ENCODE results near the gene PDE6A. TPM values are rescaled to one million over a fixed set of nuclear protein-coding genes. Genes with fewer than 3 reads are reported as not detected.
"Not testable (repeated sequence)": the region's sequence is repeated elsewhere in the genome, so short reads cannot be mapped to it uniquely, and the experiment has no call there.

Gene PDE6A
- polyA plus RNA-seq, 1 donor = 0.06 TPM

GRCh38 chr5:149953436-149954121 lies 9.0 kb upstream of the PDE6A start:
- no peak for DNase-seq (ENCODE audit: low read depth)

- no peak for DNase-seq (ENCODE audit: low read depth)
Observed at GRCh38 chr5:149951138-149951749, 6.7 kb upstream of the PDE6A start.

GRCh38 chr5:149948993-149949392 lies 4.4 kb upstream of the PDE6A start:
- no peak for DNase-seq (ENCODE audit: low read depth)

GRCh38 chr5:149946118-149946517 lies 1.5 kb upstream of the PDE6A start:
- no peak for DNase-seq (ENCODE audit: low read depth)

GRCh38 chr5:149943177-149943949 lies 1.2 kb downstream of the PDE6A start:
- DNase-seq (ENCODE audit: low read depth) = not testable (repeated sequence)

GRCh38 chr5:149942741-149943169 lies 1.8 kb downstream of the PDE6A start:
- not testable (repeated sequence) for DNase-seq (ENCODE audit: low read depth)

- DNase-seq (ENCODE audit: low read depth) = no peak
Observed at GRCh38 chr5:149942199-149942598, 2.4 kb downstream of the PDE6A start.

GRCh38 chr5:149941795-149942194 lies 2.8 kb downstream of the PDE6A start:
- no peak for DNase-seq (ENCODE audit: low read depth)

GRCh38 chr5:149940941-149941644 lies 3.5 kb downstream of the PDE6A start:
- DNase-seq (ENCODE audit: low read depth) = no peak

- no peak for DNase-seq (ENCODE audit: low read depth)
Observed at GRCh38 chr5:149940077-149940574, 4.5 kb downstream of the PDE6A start.

- no peak for DNase-seq (ENCODE audit: low read depth)
Observed at GRCh38 chr5:149939546-149939945, 5.0 kb downstream of the PDE6A start.

GRCh38 chr5:149938791-149939358 lies 5.7 kb downstream of the PDE6A start:
- no peak for DNase-seq (ENCODE audit: low read depth)

GRCh38 chr5:149938279-149938678 lies 6.3 kb downstream of the PDE6A start:
- no peak for DNase-seq (ENCODE audit: low read depth)

GRCh38 chr5:149937610-149938009 lies 7.0 kb downstream of the PDE6A start:
- DNase-seq (ENCODE audit: low read depth) = no peak

- no peak for DNase-seq (ENCODE audit: low read depth)
Observed at GRCh38 chr5:149936700-149937091, 7.9 kb downstream of the PDE6A start.

GRCh38 chr5:149936044-149936699 lies 8.4 kb downstream of the PDE6A start:
- DNase-seq (ENCODE audit: low read depth) = no peak

- DNase-seq (ENCODE audit: low read depth) = no peak
Observed at GRCh38 chr5:149935431-149935901, 9.1 kb downstream of the PDE6A start.

GRCh38 chr5:149932445-149933350 lies 11.9 kb downstream of the PDE6A start:
- no peak for DNase-seq (ENCODE audit: low read depth)

- no peak for DNase-seq (ENCODE audit: low read depth)
Observed at GRCh38 chr5:149931992-149932436, 12.6 kb downstream of the PDE6A start.
